HepG2 (cell line): Measurements from ENCODE around the gene HSP90AB1. TPM values are rescaled to one million over a fixed set of nuclear protein-coding genes. Genes with fewer than 3 reads are reported as not detected.

Experiments
- AKNA ChIP-seq: sonication (generic); formaldehyde crosslinking; IDR thresholded peaks from 2 replicates; pipeline ENCODE4 v1.4.0; 2020; ENCODE audit warnings: missing genetic modification reagents, borderline replicate concordance
- DMTF1 ChIP-seq: sonication (generic); formaldehyde crosslinking; IDR thresholded peaks from 2 replicates; pipeline ENCODE4 v1.4.0; 2020; ENCODE audit warnings: mild to moderate bottlenecking, missing genetic modification reagents
- EHMT2 ChIP-seq: fragments of 200-600 bp; sonication (generic); IDR thresholded peaks from 2 replicates; pipeline ENCODE4 v1.7.0; 2017; ENCODE audit warnings: antibody characterized with exemption, low read depth, low read length, borderline replicate concordance
- HDAC6 ChIP-seq: fragments of 200-600 bp; sonication (generic); IDR thresholded peaks from 2 replicates; pipeline ENCODE4 v1.7.0; 2017; ENCODE audit warnings: mild to moderate bottlenecking, antibody characterized with exemption, low read length, low read depth
- NR2F2 ChIP-seq: IDR thresholded peaks from 2 replicates; pipeline ENCODE4 v1.6.1; 2012; ENCODE audit warnings: low read depth, inconsistent platforms, borderline replicate concordance
- SAFB2 ChIP-seq: sonication (generic); formaldehyde crosslinking; IDR thresholded peaks from 2 replicates; pipeline ENCODE4 v1.5.1; 2020; ENCODE audit warnings: missing genetic modification reagents, low read depth, mild to moderate bottlenecking, borderline replicate concordance
- ZNF768 ChIP-seq: sonication (generic); formaldehyde crosslinking; IDR thresholded peaks from 2 replicates; pipeline ENCODE4 v1.4.0; 2020; ENCODE audit warnings: missing genetic modification reagents
- polyA plus RNA-seq, 8 experiments: library from polyadenylated mRNA; depleted of rRNA in 3 of 8; stranded (reverse) in 7 of 8; unstranded in 1 of 8; fragments of >200 nt; fragmentation: Illumina TruSeq in 4 of 8; extraction: Trizol in 4 of 8; gene quantifications; 2 replicates each; pipeline versions ENCODE4 v1.2.1 to v1.2.3, GENCODE V29; 2011 to 2016; ENCODE audit warnings: low read depth in 4 of 8, missing spikeins in 1 of 8, mixed read lengths in 1 of 8; ENCODE audit not compliant: insufficient read depth in 1 of 8
- total RNA-seq, 5 experiments: library from RNA; depleted of rRNA; stranded (reverse); fragments of >200 nt; fragmentation: Illumina TruSeq; extraction: Trizol; gene quantifications; 2 replicates each; pipeline ENCODE4 v1.2.3, GENCODE V29; 2016; ENCODE audit warnings: low read depth in 1 of 5
- TF ChIP-seq, protein P1 (sequence below): sonication (generic); formaldehyde crosslinking; IDR thresholded peaks from 2 replicates; pipeline ENCODE4 v1.5.0; 2020; ENCODE audit warnings: missing genetic modification reagents
- TF ChIP-seq, protein P2 (sequence below): sonication (generic); formaldehyde crosslinking; IDR thresholded peaks from 2 replicates; pipeline ENCODE4 v1.5.1; 2020; ENCODE audit warnings: missing genetic modification reagents, mild to moderate bottlenecking, borderline replicate concordance

Gene HSP90AB1
- total and polyA plus RNA-seq, 2 of the 13 experiments (the other 11 are each of a cell fraction or from before 2014, with no cell fraction given), result 1,325 to 1,472 TPM

DNA sequence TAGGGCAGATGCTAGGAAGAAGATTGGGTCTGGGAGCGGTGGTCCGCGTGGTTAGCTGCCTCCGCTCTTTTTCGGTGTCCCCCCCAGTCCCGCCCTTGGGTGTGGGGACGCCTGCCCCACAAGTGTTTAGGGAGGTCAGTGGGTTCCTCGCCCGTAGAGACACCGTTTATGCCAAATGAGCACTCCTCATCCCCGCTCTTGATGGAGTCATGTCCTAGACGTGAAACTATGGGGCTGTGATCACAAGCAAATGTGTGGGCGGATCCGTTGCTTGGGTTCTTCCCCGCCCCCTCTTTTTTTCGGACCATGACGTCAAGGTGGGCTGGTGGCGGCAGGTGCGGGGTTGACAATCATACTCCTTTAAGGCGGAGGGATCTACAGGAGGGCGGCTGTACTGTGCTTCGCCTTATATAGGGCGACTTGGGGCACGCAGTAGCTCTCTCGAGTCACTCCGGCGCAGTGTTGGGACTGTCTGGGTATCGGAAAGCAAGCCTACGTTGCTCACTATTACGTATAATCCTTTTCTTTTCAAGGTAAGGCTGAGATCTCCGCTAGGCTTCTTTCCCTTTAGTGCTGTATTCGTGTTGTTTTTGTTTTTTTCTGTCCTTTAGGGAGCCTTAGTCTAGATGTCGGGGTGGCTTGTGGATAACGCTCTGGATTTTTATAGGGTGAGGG lies at the start of gene HSP90AB1 (continued):
- TF ChIP-seq DMTF1 (CRISPR knock-in tag) (peak; percentile 93; the same call in 1 of the 2 replicates), SAFB2 (peak; percentile 42; the same call in 1 of the 2 replicates), ZNF768 (CRISPR knock-in tag) (no peak), EHMT2 (no peak), HDAC6 (peak; percentile 95), NR2F2 (no peak), AKNA (peak; percentile 92; the same call in 1 of the 2 replicates)
- TF ChIP-seq, protein P1, sequence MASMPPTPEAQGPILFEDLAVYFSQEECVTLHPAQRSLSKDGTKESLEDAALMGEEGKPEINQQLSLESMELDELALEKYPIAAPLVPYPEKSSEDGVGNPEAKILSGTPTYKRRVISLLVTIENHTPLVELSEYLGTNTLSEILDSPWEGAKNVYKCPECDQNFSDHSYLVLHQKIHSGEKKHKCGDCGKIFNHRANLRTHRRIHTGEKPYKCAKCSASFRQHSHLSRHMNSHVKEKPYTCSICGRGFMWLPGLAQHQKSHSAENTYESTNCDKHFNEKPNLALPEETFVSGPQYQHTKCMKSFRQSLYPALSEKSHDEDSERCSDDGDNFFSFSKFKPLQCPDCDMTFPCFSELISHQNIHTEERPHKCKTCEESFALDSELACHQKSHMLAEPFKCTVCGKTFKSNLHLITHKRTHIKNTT, result 0 out of 2 replicates have a peak, but pooled peaks have one; percentile 63
- TF ChIP-seq, protein P2, sequence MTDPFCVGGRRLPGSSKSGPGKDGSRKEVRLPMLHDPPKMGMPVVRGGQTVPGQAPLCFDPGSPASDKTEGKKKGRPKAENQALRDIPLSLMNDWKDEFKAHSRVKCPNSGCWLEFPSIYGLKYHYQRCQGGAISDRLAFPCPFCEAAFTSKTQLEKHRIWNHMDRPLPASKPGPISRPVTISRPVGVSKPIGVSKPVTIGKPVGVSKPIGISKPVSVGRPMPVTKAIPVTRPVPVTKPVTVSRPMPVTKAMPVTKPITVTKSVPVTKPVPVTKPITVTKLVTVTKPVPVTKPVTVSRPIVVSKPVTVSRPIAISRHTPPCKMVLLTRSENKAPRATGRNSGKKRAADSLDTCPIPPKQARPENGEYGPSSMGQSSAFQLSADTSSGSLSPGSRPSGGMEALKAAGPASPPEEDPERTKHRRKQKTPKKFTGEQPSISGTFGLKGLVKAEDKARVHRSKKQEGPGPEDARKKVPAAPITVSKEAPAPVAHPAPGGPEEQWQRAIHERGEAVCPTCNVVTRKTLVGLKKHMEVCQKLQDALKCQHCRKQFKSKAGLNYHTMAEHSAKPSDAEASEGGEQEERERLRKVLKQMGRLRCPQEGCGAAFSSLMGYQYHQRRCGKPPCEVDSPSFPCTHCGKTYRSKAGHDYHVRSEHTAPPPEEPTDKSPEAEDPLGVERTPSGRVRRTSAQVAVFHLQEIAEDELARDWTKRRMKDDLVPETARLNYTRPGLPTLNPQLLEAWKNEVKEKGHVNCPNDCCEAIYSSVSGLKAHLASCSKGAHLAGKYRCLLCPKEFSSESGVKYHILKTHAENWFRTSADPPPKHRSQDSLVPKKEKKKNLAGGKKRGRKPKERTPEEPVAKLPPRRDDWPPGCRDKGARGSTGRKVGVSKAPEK (CRISPR knock-in tag), result no peak; the same call in 1 of the 2 replicates
